HepG2 (cell line): ENCODE measurements around the gene ZFP42. TPM values are rescaled to one million over a fixed set of nuclear protein-coding genes. Genes with fewer than 3 reads are reported as not detected.

Source experiments
- ATAC-seq: fragments of 200-7000 bp; cut with Tn5 transposase; 3 replicates; pipeline ENCODE4 v1.9.1; 2020; ENCODE audit warnings: mild to moderate bottlenecking, moderate library complexity
- BruUV-seq: library from RNA; stranded (reverse); fragments of 400-500 nt; replicated peaks from 2 replicates; lab custom pipeline; 2021; lab: Mats Ljungman, UMichigan
- CTCF ChIA-PET: fragments of 300-600 bp; formaldehyde crosslinking; extraction: SDS; loops from one replicate; lab custom pipeline; 2021; ENCODE audit warnings: low total read pairs, inconsistent platforms, low intra/inter-chr PET ratio; lab: Yijun Ruan, JAX
- POLR2A ChIA-PET: fragments of 350-600 bp; sonication (Branson Sonifier 250); formaldehyde crosslinking; loops from one replicate; lab custom pipeline; 2020; ENCODE audit warnings: antibody characterized with exemption, inconsistent platforms; lab: Yijun Ruan, JAX
- DNase-seq: peaks from one replicate; pipeline ENCODE4 v3.0.0-alpha.2; 2015; ENCODE audit warnings: low spot score
- FAIRE-seq: peaks from 3 replicates; lab custom pipeline; 2011; peaks lifted over from hg19 to GRCh38; lab: Jason Lieb, UNC
- H2AFZ ChIP-seq: one replicate; pipeline ENCODE4 v1.6.1; 2011; ENCODE audit warnings: low read length, inconsistent platforms
- H3K27ac ChIP-seq: fragments of 300-600 bp; 3 replicates; pipeline ENCODE4 v1.8.0; 2011; ENCODE audit warnings: mixed run types, mild to moderate bottlenecking, mixed read lengths, low read length, inconsistent platforms; ENCODE audit not compliant: insufficient read depth; ENCODE audit errors: extremely low read length
- H3K27me3 ChIP-seq, 2 experiments: fragments of 200-600 bp in 1 of 2; 2 replicates in 1 of 2; 3 replicates in 1 of 2; pipeline versions ENCODE4 v1.6.0 to v1.8.0; 2011; ENCODE audit warnings: low read length in 2 of 2, mild to moderate bottlenecking in 2 of 2, moderate library complexity in 2 of 2, inconsistent platforms in 1 of 2; ENCODE audit not compliant: insufficient read depth in 2 of 2, control insufficient read depth in 1 of 2
- H3K36me3 ChIP-seq, 2 experiments: fragments of 200-600 bp in 1 of 2; replicated peaks in 1 of 2; 2 replicates in 1 of 2; 3 replicates in 1 of 2; pipeline versions ENCODE4 v1.5.1 to v1.8.0; 2011; ENCODE audit warnings: low read length in 2 of 2, inconsistent platforms in 1 of 2; ENCODE audit not compliant: insufficient read depth in 2 of 2, control insufficient read depth in 1 of 2
- H3K4me1 ChIP-seq: 2 replicates; pipeline ENCODE4 v1.5.1; 2012; ENCODE audit warnings: low read length, inconsistent platforms; ENCODE audit not compliant: insufficient read depth
- H3K4me2 ChIP-seq: 2 replicates; pipeline ENCODE4 v1.6.0; 2011; ENCODE audit warnings: low read depth, low read length, inconsistent platforms
- H3K4me3 ChIP-seq, 3 experiments: fragments of 200-600 bp in 1 of 3; sonication (generic), shearing (Covaris generic) in 1 of 3; replicated peaks in 1 of 3; 2 replicates each; pipeline ENCODE4 v1.5.1; 2011 to 2016; ENCODE audit warnings: low read length in 3 of 3, inconsistent platforms in 2 of 3, low read depth in 2 of 3, mild to moderate bottlenecking in 2 of 3, control low read depth in 1 of 3, mixed read lengths in 1 of 3; ENCODE audit not compliant: insufficient read depth in 1 of 3
- H3K79me2 ChIP-seq: one replicate; pipeline ENCODE4 v1.6.1; 2011; ENCODE audit warnings: low read length, inconsistent platforms; ENCODE audit not compliant: insufficient read depth
- H3K9ac ChIP-seq: 2 replicates; pipeline ENCODE4 v1.6.0; 2011; ENCODE audit warnings: mild to moderate bottlenecking, low read depth, low read length, inconsistent platforms; ENCODE audit not compliant: insufficient read depth
- H3K9me3 ChIP-seq: 2 replicates; pipeline ENCODE4 v1.5.1; 2012; ENCODE audit warnings: mild to moderate bottlenecking, low read length
- H4K20me1 ChIP-seq: 2 replicates; pipeline ENCODE4 v1.6.0; 2011; ENCODE audit warnings: inconsistent platforms, mild to moderate bottlenecking, low read length, moderate library complexity; ENCODE audit not compliant: insufficient read depth
- KAT8 ChIP-seq: IDR thresholded peaks from 2 replicates; pipeline ENCODE4 v1.6.1; 2016; ENCODE audit warnings: missing genetic modification reagents, missing compliant biosample characterization
- KMT2A ChIP-seq: sonication (generic); formaldehyde crosslinking; IDR thresholded peaks from 2 replicates; pipeline ENCODE4 v1.4.0; 2020; ENCODE audit warnings: missing genetic modification reagents
- MXD4 ChIP-seq: IDR thresholded peaks from 2 replicates; pipeline ENCODE4 v1.6.1; 2016; ENCODE audit warnings: mild to moderate bottlenecking, missing biosample characterization, missing genetic modification reagents
- SOX13 ChIP-seq, 3 experiments: fragments of 450-650 bp in 1 of 3; sonication (generic) in 1 of 3; formaldehyde crosslinking in 1 of 3; IDR thresholded peaks in 2 of 3; conservative IDR thresholded peaks in 1 of 3; 2 replicates each; pipeline versions ENCODE4 v1.5.0 to v1.6.1; 2016 to 2020; ENCODE audit warnings: antibody characterized with exemption in 1 of 3, mild to moderate bottlenecking in 1 of 3, missing compliant biosample characterization in 1 of 3, missing genetic modification reagents in 1 of 3, moderate library complexity in 1 of 3
- ZBTB20 ChIP-seq: sonication (generic); formaldehyde crosslinking; IDR thresholded peaks from 2 replicates; pipeline ENCODE4 v1.8.1; 2023; ENCODE audit warnings: missing genetic modification reagents, low read depth, mild to moderate bottlenecking, borderline replicate concordance
- ZNF121 ChIP-seq: sonication (generic); formaldehyde crosslinking; IDR thresholded peaks from 2 replicates; pipeline ENCODE4 v1.5.0; 2020; ENCODE audit warnings: mild to moderate bottlenecking, missing genetic modification reagents
- ZNF17 ChIP-seq: sonication (generic); formaldehyde crosslinking; IDR thresholded peaks from 2 replicates; pipeline ENCODE4 v1.5.0; 2020; ENCODE audit warnings: mild to moderate bottlenecking, missing genetic modification reagents
- ZNF382 ChIP-seq: sonication (generic); formaldehyde crosslinking; IDR thresholded peaks from 2 replicates; pipeline ENCODE4 v1.5.0; 2020; ENCODE audit warnings: missing genetic modification reagents, mild to moderate bottlenecking, borderline replicate concordance
- ZNF530 ChIP-seq: sonication (generic); formaldehyde crosslinking; IDR thresholded peaks from 2 replicates; pipeline ENCODE4 v1.5.0; 2020; ENCODE audit warnings: low read depth, mild to moderate bottlenecking, missing genetic modification reagents
- ZNF605 ChIP-seq: sonication (generic); formaldehyde crosslinking; IDR thresholded peaks from 2 replicates; pipeline ENCODE4 v1.8.0; 2022; ENCODE audit warnings: mild to moderate bottlenecking, missing genetic modification reagents
- WGBS: methylation state at CpG from one replicate; pipeline ENCODE4 v1.1.6; 2017; ENCODE audit warnings: low lambda C conversion rate; 5-methylcytosine and 5-hydroxymethylcytosine counted together
- in situ Hi-C: cut with HindIII; loops from 2 replicates; pipeline ENCODE4 v1.10.0; 2017; ENCODE audit warnings: low pct_unique_long_range_greater_than_20kb; ENCODE audit not compliant: extremely low pct_ligation_motif_present
- intact Hi-C: fragments of 100-400 bp; cut with micrococcal nuclease; formaldehyde crosslinking; loops from one replicate; pipeline ENCODE4 v1.10.0; 2022; ENCODE audit not compliant: unreplicated experiment
- polyA plus RNA-seq, 8 experiments: library from polyadenylated mRNA; depleted of rRNA in 3 of 8; stranded (reverse) in 7 of 8; unstranded in 1 of 8; fragments of >200 nt; fragmentation: Illumina TruSeq in 4 of 8; extraction: Trizol in 4 of 8; gene quantifications; 2 replicates each; pipeline versions ENCODE4 v1.2.1 to v1.2.3, GENCODE V29; 2011 to 2016; ENCODE audit warnings: low read depth in 4 of 8, missing spikeins in 1 of 8, mixed read lengths in 1 of 8; ENCODE audit not compliant: insufficient read depth in 1 of 8
- total RNA-seq, 5 experiments: library from RNA; depleted of rRNA; stranded (reverse); fragments of >200 nt; fragmentation: Illumina TruSeq; extraction: Trizol; gene quantifications; 2 replicates each; pipeline ENCODE4 v1.2.3, GENCODE V29; 2016; ENCODE audit warnings: low read depth in 1 of 5
- TF ChIP-seq, protein P1 (sequence below), 2 experiments: fragments of 450-650 bp in 1 of 2; sonication (generic) in 1 of 2; formaldehyde crosslinking in 1 of 2; IDR thresholded peaks; 2 replicates each; pipeline versions ENCODE4 v1.6.1 to v1.8.0; 2016 to 2022; ENCODE audit warnings: antibody characterized with exemption in 1 of 2, mild to moderate bottlenecking in 1 of 2, missing genetic modification reagents in 1 of 2

Gene ZFP42
- total and polyA plus RNA-seq, 2 of the 13 experiments (the other 11 are each of a cell fraction or from before 2014, with no cell fraction given) = not detected

DNA sequence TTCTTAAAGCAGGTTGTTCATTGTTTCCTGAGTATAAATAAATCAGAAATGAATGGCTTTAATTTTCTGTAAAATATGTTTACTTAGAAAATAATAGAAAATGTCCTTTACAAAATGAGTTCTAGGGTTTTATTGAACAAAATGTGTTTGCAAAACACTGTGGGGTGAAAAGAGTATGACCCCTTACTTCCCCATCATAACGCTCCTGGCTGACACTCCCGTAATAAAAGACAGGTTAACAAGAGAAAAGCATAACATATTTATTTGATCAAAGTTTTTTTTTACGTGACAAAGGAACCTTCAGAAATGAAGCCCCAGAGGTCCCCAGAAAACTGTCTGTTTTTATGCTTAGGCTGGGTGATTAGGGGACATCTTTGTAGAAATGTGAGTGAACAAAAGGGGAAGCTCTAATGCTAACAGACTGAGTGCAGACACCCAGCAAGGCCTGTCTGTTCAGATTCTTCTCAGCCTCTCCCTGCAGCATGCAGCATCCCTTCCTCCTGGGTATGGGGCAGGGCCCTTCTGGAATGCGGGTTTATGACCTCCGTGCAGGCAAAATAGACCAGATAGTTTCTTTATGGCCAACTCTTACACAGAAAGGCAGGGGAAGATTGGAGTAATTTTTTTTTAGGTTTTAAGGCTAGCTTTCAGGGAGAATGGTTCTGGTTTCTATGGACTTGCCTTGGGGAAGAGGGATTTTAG is 26.1 kb downstream of the ZFP42 start:
- no peak overlapping the region for H3K27ac ChIP-seq

DNA sequence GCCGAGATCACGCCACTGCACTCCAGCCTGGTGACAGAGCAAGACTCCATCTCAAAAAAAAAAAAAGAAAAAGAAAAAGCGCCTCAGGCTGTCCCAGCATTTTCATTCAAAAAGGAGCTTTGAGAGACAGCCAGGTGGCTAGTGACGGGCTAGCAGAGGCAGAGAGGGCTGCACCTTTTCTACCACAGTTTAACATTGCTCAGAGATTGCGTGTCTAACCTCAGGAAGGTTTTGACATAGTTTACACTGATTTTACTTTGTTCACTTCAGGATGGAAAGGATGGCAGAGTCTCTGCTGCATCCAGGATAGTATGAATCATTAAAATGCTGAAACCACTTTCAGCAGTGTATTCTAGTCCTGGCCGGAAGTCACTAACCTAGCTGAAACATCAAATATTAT is 28.1 kb downstream of the ZFP42 start:
- Histone ChIP-seq H3K4me2 (no peak overlapping the region), H3K4me3 (no peak overlapping the region), H3K27ac (no peak overlapping the region), H3K36me3 (no peaks in the 10 kb centered on the region), H3K4me1 (no peaks in the 10 kb centered on the region), H4K20me1 (no peaks in the 10 kb centered on the region), H3K9ac (no peak overlapping the region), H2AFZ (no peak overlapping the region), H3K27me3 (peaks cover 0 to 6% of the 10 kb centered on the region in 2 experiments; a peak in 1 of 5 replicates), H3K9me3 (no peaks in the 10 kb centered on the region), H3K79me2 (no peaks in the 10 kb centered on the region)
- FAIRE-seq (no peak), ATAC-seq (no peak), DNase-seq (no peak)
- in situ Hi-C loops = no loop called here
- intact Hi-C loops = no loop called here
- POLR2A ChIA-PET = no interaction called here
- CTCF ChIA-PET = no interaction called here
- no TSS peak for BruUV-seq
- 24% methylated on average over 6 of the region's 6 CpGs for WGBS
- TF ChIP-seq ZNF17 (CRISPR knock-in tag) (no peak), KMT2A (CRISPR knock-in tag) (no peak), SOX13 (IDR thresholded peaks at IDR 0.05) (no peak), SOX13 (CRISPR knock-in tag; conservative IDR thresholded peaks at IDR 0.05 in 1 of 2, IDR thresholded peaks at IDR 0.05 in 1 of 2) (no peak), ZNF382 (CRISPR knock-in tag) (no peak), ZNF121 (CRISPR knock-in tag) (no peak)
- TF ChIP-seq, protein P1, sequence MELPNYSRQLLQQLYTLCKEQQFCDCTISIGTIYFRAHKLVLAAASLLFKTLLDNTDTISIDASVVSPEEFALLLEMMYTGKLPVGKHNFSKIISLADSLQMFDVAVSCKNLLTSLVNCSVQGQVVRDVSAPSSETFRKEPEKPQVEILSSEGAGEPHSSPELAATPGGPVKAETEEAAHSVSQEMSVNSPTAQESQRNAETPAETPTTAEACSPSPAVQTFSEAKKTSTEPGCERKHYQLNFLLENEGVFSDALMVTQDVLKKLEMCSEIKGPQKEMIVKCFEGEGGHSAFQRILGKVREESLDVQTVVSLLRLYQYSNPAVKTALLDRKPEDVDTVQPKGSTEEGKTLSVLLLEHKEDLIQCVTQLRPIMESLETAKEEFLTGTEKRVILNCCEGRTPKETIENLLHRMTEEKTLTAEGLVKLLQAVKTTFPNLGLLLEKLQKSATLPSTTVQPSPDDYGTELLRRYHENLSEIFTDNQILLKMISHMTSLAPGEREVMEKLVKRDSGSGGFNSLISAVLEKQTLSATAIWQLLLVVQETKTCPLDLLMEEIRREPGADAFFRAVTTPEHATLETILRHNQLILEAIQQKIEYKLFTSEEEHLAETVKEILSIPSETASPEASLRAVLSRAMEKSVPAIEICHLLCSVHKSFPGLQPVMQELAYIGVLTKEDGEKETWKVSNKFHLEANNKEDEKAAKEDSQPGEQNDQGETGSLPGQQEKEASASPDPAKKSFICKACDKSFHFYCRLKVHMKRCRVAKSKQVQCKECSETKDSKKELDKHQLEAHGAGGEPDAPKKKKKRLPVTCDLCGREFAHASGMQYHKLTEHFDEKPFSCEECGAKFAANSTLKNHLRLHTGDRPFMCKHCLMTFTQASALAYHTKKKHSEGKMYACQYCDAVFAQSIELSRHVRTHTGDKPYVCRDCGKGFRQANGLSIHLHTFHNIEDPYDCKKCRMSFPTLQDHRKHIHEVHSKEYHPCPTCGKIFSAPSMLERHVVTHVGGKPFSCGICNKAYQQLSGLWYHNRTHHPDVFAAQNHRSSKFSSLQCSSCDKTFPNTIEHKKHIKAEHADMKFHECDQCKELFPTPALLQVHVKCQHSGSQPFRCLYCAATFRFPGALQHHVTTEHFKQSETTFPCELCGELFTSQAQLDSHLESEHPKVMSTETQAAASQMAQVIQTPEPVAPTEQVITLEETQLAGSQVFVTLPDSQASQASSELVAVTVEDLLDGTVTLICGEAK (IDR thresholded peaks at IDR 0.05) = no peak
- TF ChIP-seq, protein P1 (CRISPR knock-in tag; IDR thresholded peaks at IDR 0.05) = no peak

More for the DNA sequence above, 26.1 kb downstream of the ZFP42 start:
- BruUV-seq = no TSS peak
- no peak overlapping the region for H2AFZ ChIP-seq
- H3K79me2 ChIP-seq = no peaks in the 10 kb centered on the region
- TF ChIP-seq KAT8 (CRISPR knock-in tag) (no peak), MXD4 (CRISPR knock-in tag) (no peak), ZNF530 (CRISPR knock-in tag) (no peak), ZNF605 (no peak), ZBTB20 (CRISPR knock-in tag) (no peak)
- ChIA-PET CTCF (no interaction called here), POLR2A (no interaction called here)
- ATAC-seq (no peak), DNase-seq (no peak), FAIRE-seq (no peak)
- in situ Hi-C loops = no loop called here
- peaks cover 0 to 10% of the 10 kb centered on the region in 2 experiments; a peak in 1 of 5 replicates for H3K27me3 ChIP-seq
- no peak overlapping the region for H3K9ac ChIP-seq
- intact Hi-C loops = no loop called here
- H3K4me3 ChIP-seq = no peak overlapping the region
- H4K20me1 ChIP-seq = no peaks in the 10 kb centered on the region
- no peaks in the 10 kb centered on the region for H3K36me3 ChIP-seq
- H3K4me2 ChIP-seq = no peak overlapping the region
- no peaks in the 10 kb centered on the region for H3K4me1 ChIP-seq
- WGBS = 12% methylated on average over 5 of the region's 5 CpGs
- H3K9me3 ChIP-seq = no peaks in the 10 kb centered on the region
